Adrenal gland (tissue), 5 donors: ENCODE measurements around the gene PHF19.

Source experiments
- CTCF ChIP-seq, 6 experiments: fragments of 450-650 bp in 4 of 6; fragments of 200-600 bp in 2 of 6; sonication (generic) in 1 of 6; IDR thresholded peaks; 1 replicate in 5 of 6; 2 replicates in 1 of 6; pipeline versions ENCODE4 v1.5.1 to v1.8.0; 2016 to 2021; ENCODE audit warnings: antibody characterized with exemption in 6 of 6, mild to moderate bottlenecking in 2 of 6, moderate library complexity in 1 of 6
- POLR2A ChIP-seq, 2 donors: fragments of 450-650 bp; IDR thresholded peaks; one replicate each; pipeline ENCODE4 v1.6.1; 2017; ENCODE audit warnings: antibody characterized with exemption in 2 of 2, mild to moderate bottlenecking in 2 of 2, moderate library complexity in 1 of 2
- donor health status: DM: no; HTN: no; CAD: no.

GRCh38 chr9:120923620-120924328 is 46.8 kb upstream of the PHF19 start:
- TF ChIP-seq CTCF (IDR thresholded peaks at IDR 0.05) (no peak), POLR2A (IDR thresholded peaks at IDR 0.05) (no peak)
